Pericardium fibroblast (primary cell): Measurements from ENCODE around the gene SPRR2A. TPM values are rescaled to one million over a fixed set of nuclear protein-coding genes. Genes with fewer than 3 reads are reported as not detected.

Source experiments
- total RNA-seq: library from RNA; depleted of rRNA; stranded (reverse); fragments of >200 nt; gene quantifications from 2 replicates; pipeline ENCODE4 v1.2.3, GENCODE V29; 2015

The SPRR2A gene
- total RNA-seq = not detected in 2 replicates

GRCh38 chr1:153057375-153057774, at the start of gene SPRR2A:
Gene SPRR2A, minus strand, starts transcription at chr1:153057512. Its CDS starts 777 bp downstream, at chr1:153056735.

GRCh38 chr1:153094426-153094825, 37.1 kb upstream of the SPRR2A start, which contains the start of gene SPRR2E:
Gene SPRR2E, minus strand, starts transcription at chr1:153094526. Its CDS starts 775 bp downstream, at chr1:153093751.

GRCh38 chr1:153071511-153071910, 14.2 kb upstream of the SPRR2A start, which contains the start of gene SPRR2B:
Gene SPRR2B, minus strand, starts transcription at chr1:153071611. Its CDS starts 772 bp downstream, at chr1:153070839.

GRCh38 chr1:153040950-153041631, 16.2 kb downstream of the SPRR2A start, which contains the start of gene SPRR2D:
Gene SPRR2D, minus strand, starts transcription at chr1:153041120. Its CDS starts 774 bp downstream, at chr1:153040346.

GRCh38 chr1:153030895-153031294, 26.4 kb downstream of the SPRR2A start, which contains the start of gene SPRR1B:
Gene SPRR1B, plus strand, starts transcription at chr1:153031203. Its CDS starts 1,143 bp downstream, at chr1:153032346.

Other genes starting within 250 kb of the SPRR2A start
- gene LCE1B, start 245.5 kb downstream of the SPRR2A start, total RNA-seq = not detected in 2 replicates
- not detected in 2 replicates for gene LCE1A, start 230.0 kb downstream of the SPRR2A start, total RNA-seq
- gene LCE6A, start 214.7 kb downstream of the SPRR2A start, total RNA-seq = not detected in 2 replicates
- gene LCE7A, start 197.5 kb downstream of the SPRR2A start, total RNA-seq = not detected in 2 replicates
- not detected in 2 replicates for gene SMCP, start 179.2 kb downstream of the SPRR2A start, total RNA-seq
- not detected in 2 replicates for gene IVL, start 149.0 kb downstream of the SPRR2A start, total RNA-seq
- gene SPRR5, start 110.3 kb downstream of the SPRR2A start, total RNA-seq = not detected in 2 replicates
- gene SPRR4, start 86.9 kb downstream of the SPRR2A start, total RNA-seq = not detected in 2 replicates
- not detected in 2 replicates for gene SPRR1A, start 73.4 kb downstream of the SPRR2A start, total RNA-seq
- gene SPRR3, start 55.8 kb downstream of the SPRR2A start, total RNA-seq = not detected in 2 replicates
- not detected in 2 replicates for gene SPRR1B, start 26.3 kb downstream of the SPRR2A start, total RNA-seq
- not detected in 2 replicates for gene SPRR2D, start 16.4 kb downstream of the SPRR2A start, total RNA-seq
- gene SPRR2B, start 14.1 kb upstream of the SPRR2A start, total RNA-seq = not detected in 2 replicates
- not detected in 2 replicates for gene SPRR2E, start 37.0 kb upstream of the SPRR2A start, total RNA-seq
- gene SPRR2F, start 56.0 kb upstream of the SPRR2A start, total RNA-seq = not detected in 2 replicates
- gene SPRR2G, start 93.4 kb upstream of the SPRR2A start, total RNA-seq = not detected in 2 replicates
- not detected in 2 replicates for gene LELP1, start 145.9 kb upstream of the SPRR2A start, total RNA-seq
- 0.12 TPM in 1 of 2 replicates, not detected in the other for gene PRR9, start 160.1 kb upstream of the SPRR2A start, total RNA-seq
- gene LORICRIN, start 202.2 kb upstream of the SPRR2A start, total RNA-seq = not detected in 2 replicates